ENCODE data around the gene TOMM6. TPM values are rescaled to one million over a fixed set of nuclear protein-coding genes. Genes with fewer than 3 reads are reported as not detected.

The TOMM6 gene
- total RNA-seq, 1 experiment from 2014 or later, result 197 TPM

GRCh38 chr6:41815587-41815986, 28.1 kb downstream of the TOMM6 start:
- DNase-seq (ENCODE audit: low spot score), result no peak
- Histone ChIP-seq H3K4me3 (ENCODE audit: low read depth, low read length, poor library complexity, severe bottlenecking) (no peak overlapping the region), H3K27me3 (replicated peaks; ENCODE audit: insufficient read depth, low read depth, low read length, poor library complexity) (no peaks in the 10 kb centered on the region), H3K27ac (ENCODE audit: low read depth, low read length, poor library complexity, severe bottlenecking) (no peak overlapping the region), H3K9me3 (ENCODE audit: low read depth, low read length, poor library complexity, severe bottlenecking) (no peaks in the 10 kb centered on the region), H3K4me1 (ENCODE audit: insufficient read depth, low read length, poor library complexity, severe bottlenecking) (no peaks in the 10 kb centered on the region), H3K36me3 (ENCODE audit: insufficient read depth, low read length, poor library complexity, severe bottlenecking) (no peaks in the 10 kb centered on the region)
- ChIA-PET POLR2A (ENCODE audit: low non-redundant PET) (no interaction called here), CTCF (interaction anchor here (1.6 kb wide), 1 partner anchor 28 kb away, joined by 4 read pairs; the partner anchor contains the start of gene TOMM6)
- intact Hi-C loops (cut with micrococcal nuclease; ENCODE audit: unreplicated experiment), result no loop called here
- TF ChIP-seq CTCF (conservative IDR thresholded peaks at IDR 0.05; ENCODE audit: low read depth, low read length) (no peak), EZH2 (IDR thresholded peaks at IDR 0.05; ENCODE audit: borderline replicate concordance, low read depth, low read length, poor library complexity, severe bottlenecking) (no peak)
- no TSS peak for BruUV-seq (replicated peaks)

GRCh38 chr6:41818271-41819054, 31.0 kb downstream of the TOMM6 start:
- no peaks in the 10 kb centered on the region for H3K36me3 ChIP-seq (ENCODE audit: insufficient read depth, low read length, poor library complexity, severe bottlenecking)
- H3K4me1 ChIP-seq (ENCODE audit: insufficient read depth, low read length, poor library complexity, severe bottlenecking), result no peaks in the 10 kb centered on the region
- POLR2A ChIA-PET (ENCODE audit: low non-redundant PET), result interaction anchor here (0.6 kb wide), 1 partner anchor 158 kb away, joined by 3 read pairs; no protein-coding TSS in a partner anchor
- CTCF ChIA-PET, result no interaction called here
- no peaks in the 10 kb centered on the region for H3K9me3 ChIP-seq (ENCODE audit: low read depth, low read length, poor library complexity, severe bottlenecking)
- H3K27me3 ChIP-seq (replicated peaks; ENCODE audit: insufficient read depth, low read depth, low read length, poor library complexity), result no peaks in the 10 kb centered on the region
- BruUV-seq (replicated peaks), result no TSS peak
- DNase-seq (ENCODE audit: low spot score), result peak; percentile 29
- no peak overlapping the region for H3K4me3 ChIP-seq (ENCODE audit: low read depth, low read length, poor library complexity, severe bottlenecking)
- no peak overlapping the region for H3K27ac ChIP-seq (ENCODE audit: low read depth, low read length, poor library complexity, severe bottlenecking)
- no peak for TF ChIP-seq CTCF (conservative IDR thresholded peaks at IDR 0.05; ENCODE audit: low read depth, low read length)
- no peak for TF ChIP-seq EZH2 (IDR thresholded peaks at IDR 0.05; ENCODE audit: borderline replicate concordance, low read depth, low read length, poor library complexity, severe bottlenecking)
- intact Hi-C loops (cut with micrococcal nuclease; ENCODE audit: unreplicated experiment), result no loop called here

GRCh38 chr6:41821266-41821665, 33.8 kb downstream of the TOMM6 start:
- no TSS peak for BruUV-seq (replicated peaks)
- Histone ChIP-seq H3K27ac (ENCODE audit: low read depth, low read length, poor library complexity, severe bottlenecking) (no peak overlapping the region), H3K27me3 (replicated peaks; ENCODE audit: insufficient read depth, low read depth, low read length, poor library complexity) (no peaks in the 10 kb centered on the region), H3K9me3 (ENCODE audit: low read depth, low read length, poor library complexity, severe bottlenecking) (no peaks in the 10 kb centered on the region), H3K4me3 (ENCODE audit: low read depth, low read length, poor library complexity, severe bottlenecking) (no peak overlapping the region), H3K36me3 (ENCODE audit: insufficient read depth, low read length, poor library complexity, severe bottlenecking) (no peaks in the 10 kb centered on the region), H3K4me1 (ENCODE audit: insufficient read depth, low read length, poor library complexity, severe bottlenecking) (no peaks in the 10 kb centered on the region)
- TF ChIP-seq EZH2 (IDR thresholded peaks at IDR 0.05; ENCODE audit: borderline replicate concordance, low read depth, low read length, poor library complexity, severe bottlenecking) (no peak), CTCF (conservative IDR thresholded peaks at IDR 0.05; ENCODE audit: low read depth, low read length) (no peak)
- DNase-seq (ENCODE audit: low spot score), result no peak
- intact Hi-C loops (cut with micrococcal nuclease; ENCODE audit: unreplicated experiment), result no loop called here
- ChIA-PET CTCF (no interaction called here), POLR2A (ENCODE audit: low non-redundant PET) (no interaction called here)

All from A673 (cell line).